ENCODE measurements around the gene CDH8. TPM values are rescaled to one million over a fixed set of nuclear protein-coding genes. Genes with fewer than 3 reads are reported as not detected.

CDH8 gene
- total RNA-seq, 1 experiment from 2014 or later: 11.1 TPM

DNA sequence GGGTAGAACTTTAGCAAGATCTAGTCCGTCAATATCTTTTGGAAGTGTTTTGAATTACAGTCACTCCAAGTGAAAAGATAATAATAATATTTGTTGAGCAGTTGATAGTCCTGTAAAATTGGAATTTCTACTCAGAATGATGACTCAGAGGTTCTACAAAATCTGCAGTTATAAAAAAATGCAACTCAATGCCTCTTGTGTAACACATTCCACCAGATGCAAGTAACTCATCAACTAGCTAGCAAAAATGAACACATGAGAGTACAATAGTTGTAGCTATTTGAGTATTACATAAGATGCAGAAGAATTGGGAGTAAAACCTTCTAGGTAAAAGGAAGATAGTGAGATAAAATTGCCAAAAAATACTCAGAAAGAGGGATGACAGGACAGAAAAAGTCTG lies 177.2 kb downstream of the CDH8 start:
- POLR2A ChIA-PET: no interaction called here
- H3K4me1 Mint-ChIP-seq: peaks cover 60% of the 10 kb centered on the region
- H3K9me3 Mint-ChIP-seq: peaks cover 19% of the 10 kb centered on the region
- H3K27me3 Mint-ChIP-seq (ENCODE audit: low read depth): no peaks in the 10 kb centered on the region
- H3K4me3 Mint-ChIP-seq: no peak overlapping the region
- TF ChIP-seq, protein P1, sequence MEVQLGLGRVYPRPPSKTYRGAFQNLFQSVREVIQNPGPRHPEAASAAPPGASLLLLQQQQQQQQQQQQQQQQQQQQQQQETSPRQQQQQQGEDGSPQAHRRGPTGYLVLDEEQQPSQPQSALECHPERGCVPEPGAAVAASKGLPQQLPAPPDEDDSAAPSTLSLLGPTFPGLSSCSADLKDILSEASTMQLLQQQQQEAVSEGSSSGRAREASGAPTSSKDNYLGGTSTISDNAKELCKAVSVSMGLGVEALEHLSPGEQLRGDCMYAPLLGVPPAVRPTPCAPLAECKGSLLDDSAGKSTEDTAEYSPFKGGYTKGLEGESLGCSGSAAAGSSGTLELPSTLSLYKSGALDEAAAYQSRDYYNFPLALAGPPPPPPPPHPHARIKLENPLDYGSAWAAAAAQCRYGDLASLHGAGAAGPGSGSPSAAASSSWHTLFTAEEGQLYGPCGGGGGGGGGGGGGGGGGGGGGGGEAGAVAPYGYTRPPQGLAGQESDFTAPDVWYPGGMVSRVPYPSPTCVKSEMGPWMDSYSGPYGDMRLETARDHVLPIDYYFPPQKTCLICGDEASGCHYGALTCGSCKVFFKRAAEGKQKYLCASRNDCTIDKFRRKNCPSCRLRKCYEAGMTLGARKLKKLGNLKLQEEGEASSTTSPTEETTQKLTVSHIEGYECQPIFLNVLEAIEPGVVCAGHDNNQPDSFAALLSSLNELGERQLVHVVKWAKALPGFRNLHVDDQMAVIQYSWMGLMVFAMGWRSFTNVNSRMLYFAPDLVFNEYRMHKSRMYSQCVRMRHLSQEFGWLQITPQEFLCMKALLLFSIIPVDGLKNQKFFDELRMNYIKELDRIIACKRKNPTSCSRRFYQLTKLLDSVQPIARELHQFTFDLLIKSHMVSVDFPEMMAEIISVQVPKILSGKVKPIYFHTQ (CRISPR knock-in tag; IDR thresholded peaks at IDR 0.05): no peak
- TF ChIP-seq, protein P2, sequence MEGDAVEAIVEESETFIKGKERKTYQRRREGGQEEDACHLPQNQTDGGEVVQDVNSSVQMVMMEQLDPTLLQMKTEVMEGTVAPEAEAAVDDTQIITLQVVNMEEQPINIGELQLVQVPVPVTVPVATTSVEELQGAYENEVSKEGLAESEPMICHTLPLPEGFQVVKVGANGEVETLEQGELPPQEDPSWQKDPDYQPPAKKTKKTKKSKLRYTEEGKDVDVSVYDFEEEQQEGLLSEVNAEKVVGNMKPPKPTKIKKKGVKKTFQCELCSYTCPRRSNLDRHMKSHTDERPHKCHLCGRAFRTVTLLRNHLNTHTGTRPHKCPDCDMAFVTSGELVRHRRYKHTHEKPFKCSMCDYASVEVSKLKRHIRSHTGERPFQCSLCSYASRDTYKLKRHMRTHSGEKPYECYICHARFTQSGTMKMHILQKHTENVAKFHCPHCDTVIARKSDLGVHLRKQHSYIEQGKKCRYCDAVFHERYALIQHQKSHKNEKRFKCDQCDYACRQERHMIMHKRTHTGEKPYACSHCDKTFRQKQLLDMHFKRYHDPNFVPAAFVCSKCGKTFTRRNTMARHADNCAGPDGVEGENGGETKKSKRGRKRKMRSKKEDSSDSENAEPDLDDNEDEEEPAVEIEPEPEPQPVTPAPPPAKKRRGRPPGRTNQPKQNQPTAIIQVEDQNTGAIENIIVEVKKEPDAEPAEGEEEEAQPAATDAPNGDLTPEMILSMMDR (IDR thresholded peaks at IDR 0.05): no peak
- no peak for TF ChIP-seq ZNF396 (CRISPR knock-in tag; IDR thresholded peaks at IDR 0.05; ENCODE audit: borderline replicate concordance)
- TF ChIP-seq, protein P3, sequence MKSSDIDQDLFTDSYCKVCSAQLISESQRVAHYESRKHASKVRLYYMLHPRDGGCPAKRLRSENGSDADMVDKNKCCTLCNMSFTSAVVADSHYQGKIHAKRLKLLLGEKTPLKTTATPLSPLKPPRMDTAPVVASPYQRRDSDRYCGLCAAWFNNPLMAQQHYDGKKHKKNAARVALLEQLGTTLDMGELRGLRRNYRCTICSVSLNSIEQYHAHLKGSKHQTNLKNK (CRISPR knock-in tag; IDR thresholded peaks at IDR 0.05): no peak
- TF ChIP-seq SMAD3 (CRISPR knock-in tag; IDR thresholded peaks at IDR 0.05; ENCODE audit: borderline replicate concordance): no peak
- CTCF ChIA-PET: interaction anchor here (0.6 kb wide), 1 partner anchor 204 kb away, joined by 5 read pairs; no protein-coding TSS in a partner anchor
- DNase-seq (ENCODE audit: low spot score) (no peak), ATAC-seq (no peak)
- H3K36me3 Mint-ChIP-seq: peaks cover 18% of the 10 kb centered on the region
- H3K27ac Mint-ChIP-seq: no peak overlapping the region

DNA sequence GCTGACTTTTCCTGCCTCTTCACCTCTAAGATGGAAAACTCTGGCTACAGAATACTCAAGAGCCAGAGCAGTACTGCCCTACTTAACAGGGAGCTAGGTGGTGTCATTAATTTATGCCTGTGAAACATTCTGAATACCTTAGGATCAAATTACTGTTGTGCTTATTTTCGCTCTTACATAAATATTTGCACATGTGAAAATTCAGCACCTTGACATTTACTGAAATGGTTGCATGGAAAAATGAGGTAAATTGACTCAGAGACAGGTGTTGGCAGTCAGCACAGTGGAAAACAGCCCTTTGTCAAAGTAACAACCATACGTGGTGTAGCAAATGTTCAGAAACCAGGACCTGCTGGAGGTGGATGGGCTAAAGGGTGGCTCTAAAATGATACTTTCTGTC lies 193.6 kb downstream of the CDH8 start:
- POLR2A ChIA-PET: no interaction called here
- no peaks in the 10 kb centered on the region for H3K27me3 Mint-ChIP-seq (ENCODE audit: low read depth)
- DNase-seq (ENCODE audit: low spot score): no peak

DNA sequence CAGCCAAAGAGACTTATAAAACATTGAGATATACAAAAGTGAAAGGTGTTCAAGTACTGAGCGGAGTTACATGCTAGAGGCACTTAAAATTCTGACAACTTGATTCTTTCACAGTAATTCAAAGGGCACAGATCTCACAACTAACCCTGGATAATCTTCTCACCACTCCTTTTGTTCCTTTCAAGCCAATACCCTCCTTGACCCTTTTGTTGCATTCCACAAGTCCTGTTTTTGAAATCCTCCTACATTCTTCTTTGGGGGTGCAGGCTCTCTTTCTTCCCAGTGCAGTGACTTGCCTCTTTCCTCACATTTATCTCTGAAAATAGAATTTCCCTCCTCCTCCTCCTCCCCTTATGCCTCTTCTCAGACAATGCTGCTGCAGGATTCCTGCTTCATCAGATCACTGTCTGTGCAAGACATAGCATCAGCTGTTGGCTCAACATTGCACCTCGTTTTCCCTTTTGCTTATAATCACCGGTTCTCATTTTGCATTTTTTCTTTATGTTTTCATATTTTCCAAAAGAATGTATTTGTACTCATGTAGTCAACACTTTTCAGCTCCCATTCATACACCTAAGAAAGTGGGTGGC lies 199.3 kb downstream of the CDH8 start:
- no peaks in the 10 kb centered on the region for H3K27me3 Mint-ChIP-seq (ENCODE audit: low read depth)
- ChIA-PET CTCF (no interaction called here), POLR2A (no interaction called here)
- H3K4me3 Mint-ChIP-seq: no peak overlapping the region
- peaks cover 23% of the 10 kb centered on the region for H3K4me1 Mint-ChIP-seq
- no peak for DNase-seq (ENCODE audit: low spot score)
- ATAC-seq: peak; percentile 53
- 0 out of 2 replicates have a peak overlapping the region, but pooled peaks have one; percentile 27 for H3K27ac Mint-ChIP-seq
- H3K9me3 Mint-ChIP-seq: no peaks in the 10 kb centered on the region
- no peaks in the 10 kb centered on the region for H3K36me3 Mint-ChIP-seq
- no peak for TF ChIP-seq NFE2L1 (CRISPR knock-in tag; IDR thresholded peaks at IDR 0.05)
- TF ChIP-seq ZNF219 (CRISPR knock-in tag; IDR thresholded peaks at IDR 0.05; ENCODE audit: borderline replicate concordance): no peak
- no peak for TF ChIP-seq ATF1 (CRISPR knock-in tag; IDR thresholded peaks at IDR 0.05)
- TF ChIP-seq CREB1 (CRISPR knock-in tag; IDR thresholded peaks at IDR 0.05): no peak
- TF ChIP-seq, protein P4, sequence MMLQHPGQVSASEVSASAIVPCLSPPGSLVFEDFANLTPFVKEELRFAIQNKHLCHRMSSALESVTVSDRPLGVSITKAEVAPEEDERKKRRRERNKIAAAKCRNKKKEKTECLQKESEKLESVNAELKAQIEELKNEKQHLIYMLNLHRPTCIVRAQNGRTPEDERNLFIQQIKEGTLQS (CRISPR knock-in tag; conservative IDR thresholded peaks at IDR 0.05): no peak
- TF ChIP-seq, protein P5, sequence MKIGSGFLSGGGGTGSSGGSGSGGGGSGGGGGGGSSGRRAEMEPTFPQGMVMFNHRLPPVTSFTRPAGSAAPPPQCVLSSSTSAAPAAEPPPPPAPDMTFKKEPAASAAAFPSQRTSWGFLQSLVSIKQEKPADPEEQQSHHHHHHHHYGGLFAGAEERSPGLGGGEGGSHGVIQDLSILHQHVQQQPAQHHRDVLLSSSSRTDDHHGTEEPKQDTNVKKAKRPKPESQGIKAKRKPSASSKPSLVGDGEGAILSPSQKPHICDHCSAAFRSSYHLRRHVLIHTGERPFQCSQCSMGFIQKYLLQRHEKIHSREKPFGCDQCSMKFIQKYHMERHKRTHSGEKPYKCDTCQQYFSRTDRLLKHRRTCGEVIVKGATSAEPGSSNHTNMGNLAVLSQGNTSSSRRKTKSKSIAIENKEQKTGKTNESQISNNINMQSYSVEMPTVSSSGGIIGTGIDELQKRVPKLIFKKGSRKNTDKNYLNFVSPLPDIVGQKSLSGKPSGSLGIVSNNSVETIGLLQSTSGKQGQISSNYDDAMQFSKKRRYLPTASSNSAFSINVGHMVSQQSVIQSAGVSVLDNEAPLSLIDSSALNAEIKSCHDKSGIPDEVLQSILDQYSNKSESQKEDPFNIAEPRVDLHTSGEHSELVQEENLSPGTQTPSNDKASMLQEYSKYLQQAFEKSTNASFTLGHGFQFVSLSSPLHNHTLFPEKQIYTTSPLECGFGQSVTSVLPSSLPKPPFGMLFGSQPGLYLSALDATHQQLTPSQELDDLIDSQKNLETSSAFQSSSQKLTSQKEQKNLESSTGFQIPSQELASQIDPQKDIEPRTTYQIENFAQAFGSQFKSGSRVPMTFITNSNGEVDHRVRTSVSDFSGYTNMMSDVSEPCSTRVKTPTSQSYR (CRISPR knock-in tag; IDR thresholded peaks at IDR 0.05): no peak
- TF ChIP-seq, protein P6, sequence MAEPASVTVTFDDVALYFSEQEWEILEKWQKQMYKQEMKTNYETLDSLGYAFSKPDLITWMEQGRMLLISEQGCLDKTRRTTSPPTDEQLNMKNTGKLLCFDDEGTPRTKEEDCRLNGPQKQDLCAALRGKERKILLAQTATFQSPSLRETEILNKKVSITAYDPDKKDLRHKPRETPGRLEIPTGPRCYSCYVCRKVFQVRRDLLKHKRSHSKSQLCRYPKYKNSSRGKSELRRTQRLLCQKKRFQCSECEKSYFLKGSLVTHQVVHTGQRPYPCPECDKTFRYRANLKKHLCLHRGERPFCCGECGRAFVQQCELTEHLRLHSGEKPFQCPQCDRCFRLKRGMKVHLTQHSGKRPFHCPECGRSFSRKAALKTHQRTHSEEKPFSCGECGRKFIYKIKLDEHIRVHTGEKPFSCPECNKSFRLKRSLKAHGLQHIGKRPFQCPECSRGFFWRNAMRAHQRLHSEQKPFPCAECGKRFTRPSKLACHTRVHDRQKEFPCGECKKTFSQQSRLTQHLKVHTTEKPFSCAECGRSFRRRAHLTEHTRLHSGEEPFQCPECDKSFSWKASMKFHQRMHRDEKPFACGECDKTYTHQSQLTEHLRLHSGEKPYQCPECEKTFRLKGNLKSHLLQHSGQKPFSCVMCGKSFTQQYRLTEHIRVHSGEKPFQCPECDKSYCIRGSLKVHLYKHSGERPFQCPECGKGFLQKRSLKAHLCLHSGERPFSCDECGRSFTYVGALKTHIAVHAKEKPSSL (CRISPR knock-in tag; conservative IDR thresholded peaks at IDR 0.05): no peak
- no peak for TF ChIP-seq ZNF317 (CRISPR knock-in tag; IDR thresholded peaks at IDR 0.05; ENCODE audit: borderline replicate concordance, low read depth)
- no peak for TF ChIP-seq PRRX2 (CRISPR knock-in tag; IDR thresholded peaks at IDR 0.05)
- no peak for TF ChIP-seq ZNF121 (CRISPR knock-in tag; IDR thresholded peaks at IDR 0.05)
- TF ChIP-seq NFYB (CRISPR knock-in tag; conservative IDR thresholded peaks at IDR 0.05; ENCODE audit: low read depth): no peak
- TF ChIP-seq NFATC4 (CRISPR knock-in tag; IDR thresholded peaks at IDR 0.05): no peak

More for the DNA sequence above, 193.6 kb downstream of the CDH8 start:
- no peak for ATAC-seq
- H3K9me3 Mint-ChIP-seq: no peaks in the 10 kb centered on the region
- peaks cover 13% of the 10 kb centered on the region for H3K4me1 Mint-ChIP-seq
- no peak overlapping the region for H3K4me3 Mint-ChIP-seq
- H3K27ac Mint-ChIP-seq: no peak overlapping the region
- TF ChIP-seq, protein P7, sequence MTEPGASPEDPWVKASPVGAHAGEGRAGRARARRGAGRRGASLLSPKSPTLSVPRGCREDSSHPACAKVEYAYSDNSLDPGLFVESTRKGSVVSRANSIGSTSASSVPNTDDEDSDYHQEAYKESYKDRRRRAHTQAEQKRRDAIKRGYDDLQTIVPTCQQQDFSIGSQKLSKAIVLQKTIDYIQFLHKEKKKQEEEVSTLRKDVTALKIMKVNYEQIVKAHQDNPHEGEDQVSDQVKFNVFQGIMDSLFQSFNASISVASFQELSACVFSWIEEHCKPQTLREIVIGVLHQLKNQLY (CRISPR knock-in tag; IDR thresholded peaks at IDR 0.05): no peak
- TF ChIP-seq ELF4 (CRISPR knock-in tag; IDR thresholded peaks at IDR 0.05; ENCODE audit: low read depth): no peak
- TF ChIP-seq NFATC4 (CRISPR knock-in tag; IDR thresholded peaks at IDR 0.05): no peak
- TF ChIP-seq MXD4 (CRISPR knock-in tag; IDR thresholded peaks at IDR 0.05; ENCODE audit: borderline replicate concordance): no peak
- no peak for TF ChIP-seq SOX15 (CRISPR knock-in tag; IDR thresholded peaks at IDR 0.05)
- TF ChIP-seq ZNF232 (CRISPR knock-in tag; IDR thresholded peaks at IDR 0.05): no peak
- TF ChIP-seq JUN (CRISPR knock-in tag; IDR thresholded peaks at IDR 0.05): no peak
- TF ChIP-seq, protein P8, sequence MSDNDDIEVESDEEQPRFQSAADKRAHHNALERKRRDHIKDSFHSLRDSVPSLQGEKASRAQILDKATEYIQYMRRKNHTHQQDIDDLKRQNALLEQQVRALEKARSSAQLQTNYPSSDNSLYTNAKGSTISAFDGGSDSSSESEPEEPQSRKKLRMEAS (CRISPR knock-in tag; IDR thresholded peaks at IDR 0.05): no peak
- CTCF ChIA-PET: no interaction called here
- H3K36me3 Mint-ChIP-seq: no peaks in the 10 kb centered on the region
